Left lung (tissue), 10 donors: ENCODE data around the gene SEC23IP. TPM values are rescaled to one million over a fixed set of nuclear protein-coding genes. Genes with fewer than 3 reads are reported as not detected.

Source experiments
- ATAC-seq: fragments of 200-7000 bp; cut with Tn5 transposase; one replicate; pipeline ENCODE4 v1.9.1; 2020; ENCODE audit warnings: moderate library complexity
- DNase-seq, 4 donors: peaks; one replicate each; pipeline ENCODE4 v3.0.0-alpha.2; 2013 to 2020
- H3K27ac ChIP-seq, 2 donors: fragments of 200-600 bp; sonication (generic) in 1 of 2; one replicate each; pipeline versions ENCODE4 v1.5.0 to v1.8.0; 2020 to 2021
- H3K27me3 ChIP-seq, 2 donors: fragments of 200-600 bp; sonication (generic) in 1 of 2; one replicate each; pipeline versions ENCODE4 v1.5.0 to v1.8.0; 2020 to 2021
- H3K36me3 ChIP-seq, 2 donors: fragments of 200-600 bp; sonication (generic) in 1 of 2; one replicate each; pipeline versions ENCODE4 v1.5.0 to v1.8.0; 2020 to 2021
- H3K4me1 ChIP-seq, 2 donors: fragments of 200-600 bp; one replicate each; pipeline ENCODE4 v1.8.0; 2021
- H3K4me3 ChIP-seq, 2 donors: fragments of 200-600 bp; sonication (generic) in 1 of 2; one replicate each; pipeline versions ENCODE4 v1.5.0 to v1.8.0; 2020 to 2021; ENCODE audit warnings: mild to moderate bottlenecking in 1 of 2
- H3K9me3 ChIP-seq, 2 donors: fragments of 200-600 bp; sonication (generic) in 1 of 2; one replicate each; pipeline versions ENCODE4 v1.5.0 to v1.8.0; 2020 to 2021
- CTCF ChIP-seq, 2 donors: fragments of 200-600 bp; sonication (generic) in 1 of 2; IDR thresholded peaks; one replicate each; pipeline versions ENCODE4 v1.5.0 to v1.8.0; 2021; ENCODE audit warnings: antibody characterized with exemption in 2 of 2
- intact Hi-C, 2 donors: fragments of 100-400 bp; cut with DNase I; formaldehyde crosslinking; loops; one replicate each; pipeline versions ENCODE4 v1.11.2 to v1.14.2; 2022
- microRNA-seq, 2 donors: library from miRNA; unstranded; fragments of <30 nt; microRNA quantifications; one replicate each; pipeline ENCODE4, GENCODE V29; 2019
- polyA plus RNA-seq, 6 donors: library from polyadenylated mRNA; unstranded; fragments of 120-200 nt; gene quantifications; one replicate each; pipeline ENCODE4 v1.2.1, GENCODE V29; 2013; ENCODE audit not compliant: insufficient read length in 6 of 6
- total RNA-seq, 2 donors: library from RNA; stranded (reverse); fragmentation: NEBNext Ultra II Directional; extraction: Animal tissue kit (Norgen Biotek cat#: 25700); gene quantifications; one replicate each; pipeline ENCODE4 v1.2.1, GENCODE V29; 2021
- donor health status: DM: no; HTN: yes; CAD: no.
- donor health status: DM: no; HTN: no; CAD: no.

The SEC23IP gene
- total and polyA plus RNA-seq, 8 donors: 61.4 to 77.5 (median 70.2) TPM

GRCh38 chr10:119989966-119990365, 97.4 kb downstream of the SEC23IP start:
- DNase-seq: no peak
- no peak overlapping the region for H3K27ac ChIP-seq
- H3K9me3 ChIP-seq: no peaks in the 10 kb centered on the region
- no peaks in the 10 kb centered on the region for H3K36me3 ChIP-seq
- ATAC-seq: no peak
- H3K27me3 ChIP-seq: no peaks in the 10 kb centered on the region
- H3K4me3 ChIP-seq: no peak overlapping the region
- no peaks in the 10 kb centered on the region for H3K4me1 ChIP-seq
- intact Hi-C loops: no loop called here
- TF ChIP-seq CTCF (IDR thresholded peaks at IDR 0.05): no peak

GRCh38 chr10:119991066-119991465, 98.5 kb downstream of the SEC23IP start:
- no peak overlapping the region for H3K27ac ChIP-seq
- H3K36me3 ChIP-seq: no peaks in the 10 kb centered on the region
- no peak for ATAC-seq
- intact Hi-C loops: no loop called here
- no peaks in the 10 kb centered on the region for H3K27me3 ChIP-seq
- DNase-seq: no peak
- no peak for TF ChIP-seq CTCF (IDR thresholded peaks at IDR 0.05)
- no peaks in the 10 kb centered on the region for H3K4me1 ChIP-seq
- no peak overlapping the region for H3K4me3 ChIP-seq
- H3K9me3 ChIP-seq: peaks cover 0 to 9% of the 10 kb centered on the region in 2 donors

GRCh38 chr10:119991816-119992215, 99.3 kb downstream of the SEC23IP start:
- ATAC-seq: no peak

More at GRCh38 chr10:119991816-119992215, 99.3 kb downstream of the SEC23IP start:
- intact Hi-C loops: no loop called here
- Histone ChIP-seq H3K27ac (no peak overlapping the region), H3K9me3 (peaks cover 0 to 15% of the 10 kb centered on the region in 2 donors), H3K4me3 (no peak overlapping the region), H3K36me3 (no peaks in the 10 kb centered on the region), H3K27me3 (no peaks in the 10 kb centered on the region), H3K4me1 (no peaks in the 10 kb centered on the region)
- no peak for DNase-seq
- TF ChIP-seq CTCF (IDR thresholded peaks at IDR 0.05): no peak

Small RNAs within 50 kb of the gene (microRNA-seq; reads per million reads assigned to microRNA genes)
- gene MIR4682: 0 reads per million in 2 donors

Other genes with a start within 250 kb of the SEC23IP start
- 10 to 100 TPM; 43.1 to 49.9 TPM for gene BAG3, start 241.3 kb upstream of the SEC23IP start, total RNA-seq
- 10 to 100 TPM; 15.5 to 22.6 (median 18.7) TPM for gene BAG3, start 241.3 kb upstream of the SEC23IP start, polyA plus RNA-seq
- 10 to 100 TPM; 10.9 to 18.6 TPM for gene INPP5F, start 166.7 kb upstream of the SEC23IP start, total RNA-seq
- gene INPP5F, start 166.7 kb upstream of the SEC23IP start, polyA plus RNA-seq: 10 to 100 TPM; 36.6 to 46.5 (median 42.6) TPM
- 10 to 100 TPM; 40.6 to 65.8 TPM for gene MCMBP, start 19.9 kb upstream of the SEC23IP start, total RNA-seq
- gene MCMBP, start 19.9 kb upstream of the SEC23IP start, polyA plus RNA-seq: 10 to 100 TPM; 57.8 to 66.5 (median 61.4) TPM